B cell (primary cell): ENCODE results near the gene F2RL3. TPM values are rescaled to one million over a fixed set of nuclear protein-coding genes. Genes with fewer than 3 reads are reported as not detected.

ENCODE experiments used
- ATAC-seq: fragments of 200-7000 bp; cut with Tn5 transposase; one replicate; pipeline ENCODE4 v1.10.0; 2021; ENCODE audit warnings: low read depth, mild to moderate bottlenecking, moderate number of reproducible peaks, moderate library complexity
- CTCF ChIA-PET: fragments of 350-600 bp; sonication (Branson Sonifier 250); formaldehyde crosslinking; loops from one replicate; lab custom pipeline; 2021; ENCODE audit warnings: antibody characterized with exemption, inconsistent platforms; lab: Charles Lee
- POLR2A ChIA-PET: fragments of 350-600 bp; sonication (Branson Sonifier 250); formaldehyde crosslinking; loops from one replicate; lab custom pipeline; 2021; ENCODE audit warnings: antibody characterized with exemption; lab: Charles Lee
- DNase-seq: peaks from one replicate; pipeline ENCODE4 v3.0.0; 2013
- H2AFZ ChIP-seq: 2 replicates; pipeline ENCODE4 v1.6.1; 2012; ENCODE audit warnings: mild to moderate bottlenecking, low read depth, low read length; ENCODE audit not compliant: insufficient read depth, poor library complexity, severe bottlenecking
- H3K27ac ChIP-seq, 2 donors: 1 replicate in 1 of 2; 2 replicates in 1 of 2; pipeline ENCODE4 v1.5.1; 2012 to 2013; ENCODE audit warnings: low read length in 2 of 2, mild to moderate bottlenecking in 2 of 2, moderate library complexity in 1 of 2
- H3K27me3 ChIP-seq, 4 experiments: fragments of 200-600 bp in 1 of 4; sonication (generic) in 1 of 4; replicated peaks in 1 of 4; 1 replicate in 2 of 4; 2 replicates in 2 of 4; pipeline versions ENCODE4 v1.6.1 to v1.7.0; 2013 to 2016; ENCODE audit warnings: low read length in 3 of 4, mild to moderate bottlenecking in 2 of 4, mixed read lengths in 1 of 4, moderate library complexity in 1 of 4; ENCODE audit not compliant: insufficient read depth in 4 of 4, control insufficient read depth in 3 of 4; ENCODE audit errors: control extremely low read depth in 1 of 4
- H3K36me3 ChIP-seq, 2 experiments: replicated peaks in 1 of 2; 1 replicate in 1 of 2; 2 replicates in 1 of 2; pipeline versions ENCODE4 v1.6.1 to v1.7.1; 2013; ENCODE audit warnings: low read length in 1 of 2; ENCODE audit not compliant: insufficient read depth in 2 of 2, control insufficient read depth in 1 of 2; ENCODE audit errors: control extremely low read depth in 1 of 2, extremely low read depth in 1 of 2
- H3K4me1 ChIP-seq, 2 donors: fragments of 200-600 bp in 1 of 2; sonication (generic) in 1 of 2; 1 replicate in 1 of 2; 2 replicates in 1 of 2; pipeline versions ENCODE4 v1.5.1 to v1.6.1; 2013 to 2017; ENCODE audit warnings: low read length in 2 of 2; ENCODE audit not compliant: control insufficient read depth in 2 of 2, insufficient read depth in 2 of 2
- H3K4me2 ChIP-seq: replicated peaks from 2 replicates; pipeline ENCODE3; 2012; ENCODE audit warnings: mild to moderate bottlenecking, low read depth, low read length; ENCODE audit not compliant: poor library complexity, severe bottlenecking
- H3K4me3 ChIP-seq, 5 experiments: fragments of 200-600 bp in 1 of 5; sonication (generic) in 1 of 5; 1 replicate in 3 of 5; 2 replicates in 2 of 5; pipeline versions ENCODE4 v1.5.1 to v1.7.0; 2011 to 2016; ENCODE audit warnings: low read length in 4 of 5, mild to moderate bottlenecking in 4 of 5, low read depth in 2 of 5, control low read depth in 1 of 5, moderate library complexity in 1 of 5; ENCODE audit not compliant: insufficient read depth in 1 of 5; ENCODE audit errors: control extremely low read depth in 1 of 5, extremely low read depth in 1 of 5
- H3K79me2 ChIP-seq: fragments of 200-600 bp; sonication (generic); one replicate; pipeline ENCODE4 v1.6.0; 2016; ENCODE audit warnings: low read length; ENCODE audit not compliant: control insufficient read depth, insufficient read depth
- H3K9ac ChIP-seq: fragments of 200-600 bp; sonication (generic); 2 replicates; pipeline ENCODE4 v1.6.1; 2017; ENCODE audit warnings: mild to moderate bottlenecking, low read length, moderate library complexity
- H3K9me3 ChIP-seq, 3 donors: one replicate each; pipeline versions ENCODE4 v1.6.1 to v1.7.1; 2013; ENCODE audit warnings: low read length in 2 of 3; ENCODE audit not compliant: control insufficient read depth in 2 of 3, insufficient read depth in 1 of 3; ENCODE audit errors: control extremely low read depth in 1 of 3
- H4K20me1 ChIP-seq: 2 replicates; pipeline ENCODE4 v1.6.0; 2012; ENCODE audit warnings: mild to moderate bottlenecking, low read length; ENCODE audit not compliant: insufficient read depth, control insufficient read depth, poor library complexity, severe bottlenecking
- H3K27ac Mint-ChIP-seq: one replicate; pipeline ENCODE4 v1.8.0; 2021; ENCODE audit warnings: mixed read lengths
- H3K27me3 Mint-ChIP-seq: one replicate; pipeline ENCODE4 v1.8.0; 2021; ENCODE audit warnings: mixed read lengths
- H3K4me1 Mint-ChIP-seq: one replicate; pipeline ENCODE4 v1.8.0; 2021; ENCODE audit warnings: mixed read lengths
- H3K4me3 Mint-ChIP-seq: one replicate; pipeline ENCODE4 v1.8.0; 2021; ENCODE audit warnings: mixed read lengths
- H3K9me3 Mint-ChIP-seq: one replicate; pipeline ENCODE4 v1.8.0; 2022; ENCODE audit warnings: mixed read lengths; ENCODE audit not compliant: insufficient read depth
- EZH2 ChIP-seq: IDR thresholded peaks from 2 replicates; pipeline ENCODE4 v1.6.1; 2012; ENCODE audit warnings: borderline replicate concordance, low read depth, mild to moderate bottlenecking, moderate library complexity, low read length; ENCODE audit not compliant: insufficient read depth, poor library complexity, severe bottlenecking
- WGBS: methylation state at CpG from one replicate; pipeline ENCODE4 v1.1.5; 2013; ENCODE audit warnings: missing lambda C conversion rate; ENCODE audit not compliant: insufficient coverage; 5-methylcytosine and 5-hydroxymethylcytosine counted together
- intact Hi-C: fragments of 100-400 bp; cut with micrococcal nuclease; formaldehyde crosslinking; loops from one replicate; pipeline ENCODE4 v1.10.0; 2022
- polyA plus RNA-seq: library from polyadenylated mRNA; depleted of rRNA; stranded (reverse); fragments of >200 nt; gene quantifications from 2 replicates; pipeline ENCODE4 v1.2.3, GENCODE V29; 2012
- total RNA-seq, 2 donors: library from RNA; stranded (reverse); fragments of 120-200 nt in 1 of 2; gene quantifications; 1 replicate in 1 of 2; 2 replicates in 1 of 2; pipeline versions ENCODE4 v1.2.3 to v1.2.4, GENCODE V29; 2013 to 2022
- TF ChIP-seq, protein P1 (sequence below): fragments of 200-600 bp; IDR thresholded peaks from one replicate; pipeline ENCODE4 v1.8.0; 2022; ENCODE audit warnings: antibody characterized with exemption, mild to moderate bottlenecking

The F2RL3 gene
- total and polyA plus RNA-seq, 2 donors (not counting 1 experiment from before 2014, with no cell fraction given), result 0.01 to 1.1 TPM

- POLR2A ChIA-PET, result no interaction called here
- Histone ChIP-seq H3K27me3 (peaks cover 0 to 12% (median 0%) of the 10 kb centered on the region in 4 experiments), H4K20me1 (no peaks in the 10 kb centered on the region), H3K9me3 (peaks cover 0 to 51% (median 4%) of the 10 kb centered on the region in 3 donors), H3K36me3 (no peaks in the 10 kb centered on the region), H3K4me2 (no peak overlapping the region), H2AFZ (no peak overlapping the region), H3K27ac (no peak overlapping the region), H3K9ac (no peak overlapping the region), H3K79me2 (no peaks in the 10 kb centered on the region), H3K4me3 (no peak overlapping the region), H3K4me1 (no peaks in the 10 kb centered on the region)
- H3K27ac Mint-ChIP-seq, result no peak overlapping the region
- no peak for DNase-seq
- no peak overlapping the region for H3K4me3 Mint-ChIP-seq
- no peak for ATAC-seq
- 93% methylated on average over 13 of the region's 13 CpGs for WGBS
- H3K27me3 Mint-ChIP-seq, result peaks cover 15% of the 10 kb centered on the region
- intact Hi-C loops, result no loop called here
- TF ChIP-seq EZH2, result no peak
- TF ChIP-seq, protein P1, sequence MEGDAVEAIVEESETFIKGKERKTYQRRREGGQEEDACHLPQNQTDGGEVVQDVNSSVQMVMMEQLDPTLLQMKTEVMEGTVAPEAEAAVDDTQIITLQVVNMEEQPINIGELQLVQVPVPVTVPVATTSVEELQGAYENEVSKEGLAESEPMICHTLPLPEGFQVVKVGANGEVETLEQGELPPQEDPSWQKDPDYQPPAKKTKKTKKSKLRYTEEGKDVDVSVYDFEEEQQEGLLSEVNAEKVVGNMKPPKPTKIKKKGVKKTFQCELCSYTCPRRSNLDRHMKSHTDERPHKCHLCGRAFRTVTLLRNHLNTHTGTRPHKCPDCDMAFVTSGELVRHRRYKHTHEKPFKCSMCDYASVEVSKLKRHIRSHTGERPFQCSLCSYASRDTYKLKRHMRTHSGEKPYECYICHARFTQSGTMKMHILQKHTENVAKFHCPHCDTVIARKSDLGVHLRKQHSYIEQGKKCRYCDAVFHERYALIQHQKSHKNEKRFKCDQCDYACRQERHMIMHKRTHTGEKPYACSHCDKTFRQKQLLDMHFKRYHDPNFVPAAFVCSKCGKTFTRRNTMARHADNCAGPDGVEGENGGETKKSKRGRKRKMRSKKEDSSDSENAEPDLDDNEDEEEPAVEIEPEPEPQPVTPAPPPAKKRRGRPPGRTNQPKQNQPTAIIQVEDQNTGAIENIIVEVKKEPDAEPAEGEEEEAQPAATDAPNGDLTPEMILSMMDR, result no peak
- peaks cover 8% of the 10 kb centered on the region for H3K9me3 Mint-ChIP-seq
- no peaks in the 10 kb centered on the region for H3K4me1 Mint-ChIP-seq
- CTCF ChIA-PET, result no interaction called here
Measured at GRCh38 chr19:16922949-16923348, 34.1 kb downstream of the F2RL3 start.

GRCh38 chr19:16927883-16928282, 39.1 kb downstream of the F2RL3 start:
- CTCF ChIA-PET, result no interaction called here
- Mint-ChIP-seq H3K9me3 (peaks cover 6% of the 10 kb centered on the region), H3K4me1 (no peaks in the 10 kb centered on the region), H3K27ac (no peak overlapping the region), H3K27me3 (peaks cover 28% of the 10 kb centered on the region), H3K4me3 (no peak overlapping the region)
- H4K20me1 ChIP-seq, result no peaks in the 10 kb centered on the region
- H2AFZ ChIP-seq, result no peak overlapping the region
- H3K4me2 ChIP-seq, result no peak overlapping the region
- H3K27ac ChIP-seq, result no peak overlapping the region
- H3K4me3 ChIP-seq, result no peak overlapping the region
- H3K36me3 ChIP-seq, result no peaks in the 10 kb centered on the region
- no peaks in the 10 kb centered on the region for H3K4me1 ChIP-seq
- intact Hi-C loops, result no loop called here
- H3K9me3 ChIP-seq, result peaks cover 0 to 55% (median 0%) of the 10 kb centered on the region in 3 donors
- H3K27me3 ChIP-seq, result peaks cover 0 to 9% (median 0%) of the 10 kb centered on the region in 4 experiments
- 94% methylated on average over 13 of the region's 13 CpGs for WGBS
- H3K9ac ChIP-seq, result no peak overlapping the region
- H3K79me2 ChIP-seq, result no peaks in the 10 kb centered on the region
- ATAC-seq (no peak), DNase-seq (no peak)
- TF ChIP-seq EZH2, result no peak
- TF ChIP-seq, protein P1, result no peak
- POLR2A ChIA-PET, result no interaction called here
